HG02840 (cell line): ENCODE results near the gene KCNK7.

Experiments used
- ATAC-seq: cut with Tn5 transposase; IDR thresholded peaks from one replicate; pipeline ENCODE4 v1.9.1; 2021; ENCODE audit warnings: mild to moderate bottlenecking, moderate library complexity, moderate number of reproducible peaks; ENCODE audit not compliant: unreplicated experiment, low FRiP score

Gene KCNK7

DNA sequence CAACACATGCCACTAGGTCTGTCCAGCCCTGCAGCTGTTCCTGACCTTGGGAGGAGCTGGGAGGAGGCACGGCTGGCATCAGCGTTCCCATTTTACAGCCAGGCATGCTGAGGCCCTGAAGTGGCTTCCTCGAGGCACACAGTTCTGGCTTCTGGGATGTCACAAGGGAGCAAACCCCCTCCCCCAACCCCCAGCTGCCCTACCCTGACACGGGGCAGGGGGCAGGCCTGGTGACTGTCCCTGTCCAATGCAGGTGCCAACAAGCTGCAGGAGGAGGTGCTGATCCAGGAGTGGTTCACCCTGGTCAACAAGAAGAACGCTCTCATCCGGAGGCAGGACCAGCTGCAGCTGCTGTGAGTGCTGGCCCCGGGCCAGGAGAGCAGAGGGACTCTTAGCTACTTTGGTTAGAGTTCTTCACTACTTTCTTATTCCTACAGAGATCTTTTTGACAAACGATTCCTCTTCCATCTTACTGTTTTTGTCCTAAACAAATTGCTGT, 5.3 kb downstream of the KCNK7 start:
- no peak for ATAC-seq

DNA sequence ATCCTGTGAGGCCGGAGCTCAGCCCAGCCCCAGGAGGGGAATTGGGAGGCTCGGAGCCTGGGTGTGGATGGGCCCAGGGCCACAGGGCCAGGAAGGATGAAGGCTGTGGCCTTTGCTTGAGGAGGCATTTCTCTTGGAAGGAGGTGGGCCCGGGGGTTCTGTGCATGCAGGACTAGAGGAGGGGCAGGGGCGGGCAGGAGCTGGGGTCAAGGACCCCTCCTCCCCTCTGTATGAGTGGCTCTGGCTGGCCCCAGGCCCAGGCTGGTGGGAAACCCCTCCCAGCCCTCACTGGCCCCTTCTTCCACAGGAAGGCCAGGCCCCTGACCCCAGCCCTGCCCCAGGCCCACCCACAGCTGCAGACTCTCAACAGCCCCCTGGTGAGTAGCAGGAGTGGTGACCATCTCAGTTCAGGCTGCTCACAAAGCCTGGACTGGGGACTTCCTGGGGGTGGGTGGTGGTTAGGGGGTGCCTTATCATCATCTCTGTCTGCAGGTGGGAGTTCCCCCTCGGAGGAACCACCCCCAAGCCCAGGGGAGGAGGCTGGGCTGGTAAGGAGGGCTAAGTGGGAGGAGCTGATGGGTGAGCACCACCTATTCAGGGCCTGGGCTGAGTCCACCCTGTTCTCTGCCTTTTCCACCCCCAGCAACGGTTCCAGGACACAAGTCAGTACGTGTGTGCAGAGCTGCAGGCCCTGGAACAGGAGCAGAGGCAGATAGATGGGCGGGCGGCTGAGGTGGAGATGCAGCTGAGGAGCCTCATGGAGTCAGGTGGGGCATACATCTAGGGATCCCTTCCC, 6.0 kb downstream of the KCNK7 start:
- ATAC-seq: no peak

DNA sequence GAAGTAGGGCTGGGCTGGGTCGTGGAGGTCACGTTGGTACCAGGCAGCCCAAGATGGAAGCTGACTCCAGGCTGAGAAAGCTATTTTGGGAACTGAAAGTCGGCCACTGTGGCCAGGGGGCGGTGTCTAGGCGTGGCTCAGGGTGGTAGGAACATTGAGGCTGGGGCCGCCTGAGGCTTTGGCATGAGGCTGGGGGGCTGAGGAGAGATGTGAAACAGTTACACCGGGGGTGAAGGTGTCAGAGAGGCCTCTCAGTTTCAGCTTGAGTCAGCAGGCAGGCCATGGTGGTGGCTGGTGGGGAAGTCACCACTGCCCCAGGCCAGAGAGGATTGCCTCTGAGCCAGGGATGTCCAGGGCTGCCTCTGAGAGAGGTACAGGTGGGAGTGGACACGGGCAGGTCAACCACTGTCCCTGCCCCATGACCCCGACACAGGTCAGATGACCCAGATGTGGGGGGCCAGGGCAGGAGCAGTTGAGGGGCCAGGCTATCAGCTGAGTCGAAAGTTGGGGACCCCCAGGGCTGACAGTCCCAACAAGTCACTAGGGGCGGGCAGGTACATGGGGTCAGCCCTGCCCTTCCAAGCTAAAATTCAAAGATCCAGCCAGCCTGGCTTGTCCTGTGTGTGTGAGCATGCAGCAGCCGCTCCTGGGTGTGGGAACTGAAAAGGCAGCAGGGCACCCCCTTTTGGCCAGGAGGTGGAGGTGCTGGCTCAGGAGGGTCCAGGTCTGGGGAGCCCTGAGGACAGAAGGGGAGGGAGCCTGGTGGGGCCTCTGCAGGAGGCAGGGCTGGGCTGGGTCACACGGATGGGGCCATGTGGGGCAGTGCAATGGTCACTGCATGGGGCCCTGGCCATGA, 7.2 kb downstream of the KCNK7 start:
- ATAC-seq: peak; percentile 66

DNA sequence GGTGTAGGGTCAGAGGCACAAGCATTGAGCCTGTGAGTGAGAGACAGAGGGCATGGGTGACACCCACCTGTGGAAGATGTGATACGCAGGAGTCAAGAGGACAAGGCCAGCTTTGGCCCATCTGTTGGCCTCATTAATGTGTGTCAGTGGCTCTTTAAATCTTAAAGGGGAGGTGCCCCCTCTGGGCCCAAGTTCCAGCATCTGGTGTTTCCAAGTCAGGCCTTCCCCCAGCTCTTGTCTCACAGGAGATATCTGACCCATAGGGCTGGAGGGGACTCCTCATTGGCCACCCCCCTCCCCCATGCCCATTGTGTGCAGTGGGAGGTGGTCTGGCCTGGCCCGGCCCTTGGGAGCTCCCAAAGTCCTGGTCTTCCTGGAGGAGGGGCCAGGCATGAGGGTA, 8.9 kb downstream of the KCNK7 start:
- ATAC-seq: no peak

DNA sequence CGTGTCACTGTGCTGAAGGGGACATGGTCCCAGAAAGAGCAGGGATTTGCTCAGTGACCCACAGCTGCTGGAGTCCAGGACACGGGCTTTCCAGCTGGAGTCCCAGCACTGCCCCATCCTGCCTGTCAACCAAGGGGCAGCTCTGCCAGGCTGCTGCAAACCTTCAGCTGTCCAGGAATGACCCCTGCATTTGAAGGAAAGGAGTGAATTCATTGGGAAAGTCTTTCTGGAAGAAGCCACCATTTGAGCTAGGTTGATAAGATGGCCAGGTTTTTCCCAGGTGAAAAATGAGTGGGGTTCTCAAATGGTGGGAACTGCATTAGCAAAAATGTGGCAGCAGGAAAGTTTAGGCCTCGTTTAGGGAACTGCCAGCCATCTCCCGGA, 9.4 kb downstream of the KCNK7 start:
- ATAC-seq: no peak

DNA sequence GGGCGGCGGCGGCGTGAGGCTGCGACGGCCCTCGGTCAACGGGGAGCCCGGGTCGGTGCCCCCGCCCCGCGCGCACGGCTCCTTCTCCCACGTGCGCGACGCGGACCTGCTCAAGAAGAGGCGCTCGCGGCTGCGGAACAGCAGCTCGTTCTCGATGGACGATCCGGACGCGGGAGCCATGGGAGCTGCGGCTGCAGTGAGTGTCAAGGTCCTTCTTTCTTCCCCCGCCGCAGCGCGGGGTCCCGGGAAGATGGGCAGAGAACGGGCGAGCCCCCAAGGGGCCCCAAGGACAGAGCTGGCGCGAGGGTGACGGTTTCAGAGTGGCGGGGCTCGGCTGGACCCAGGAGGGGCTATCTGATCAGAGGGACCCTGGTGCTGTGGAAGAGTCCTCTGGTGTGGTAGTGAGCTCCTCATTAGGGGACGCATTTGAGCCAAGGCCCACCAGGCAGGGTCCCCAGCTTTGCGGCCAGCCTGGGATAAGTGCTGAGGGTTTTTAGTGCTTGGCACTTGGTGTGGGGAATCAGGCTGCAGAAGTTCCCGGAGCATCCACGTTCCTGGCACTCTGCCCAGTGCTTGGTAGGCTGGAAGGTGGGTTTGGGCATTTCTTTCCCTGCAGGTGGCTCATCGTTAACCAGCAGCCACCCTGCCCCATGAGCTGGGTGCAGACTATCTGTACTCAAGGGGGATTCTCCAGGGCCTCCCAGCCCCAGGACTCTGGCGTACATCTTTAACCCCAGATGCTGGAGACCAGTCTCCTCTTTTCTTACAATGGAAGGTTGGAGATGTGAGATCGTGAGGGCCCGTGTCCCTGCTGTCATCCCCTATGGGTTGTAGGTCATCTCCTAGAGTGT, 10.0 kb downstream of the KCNK7 start:
- ATAC-seq: no peak

DNA sequence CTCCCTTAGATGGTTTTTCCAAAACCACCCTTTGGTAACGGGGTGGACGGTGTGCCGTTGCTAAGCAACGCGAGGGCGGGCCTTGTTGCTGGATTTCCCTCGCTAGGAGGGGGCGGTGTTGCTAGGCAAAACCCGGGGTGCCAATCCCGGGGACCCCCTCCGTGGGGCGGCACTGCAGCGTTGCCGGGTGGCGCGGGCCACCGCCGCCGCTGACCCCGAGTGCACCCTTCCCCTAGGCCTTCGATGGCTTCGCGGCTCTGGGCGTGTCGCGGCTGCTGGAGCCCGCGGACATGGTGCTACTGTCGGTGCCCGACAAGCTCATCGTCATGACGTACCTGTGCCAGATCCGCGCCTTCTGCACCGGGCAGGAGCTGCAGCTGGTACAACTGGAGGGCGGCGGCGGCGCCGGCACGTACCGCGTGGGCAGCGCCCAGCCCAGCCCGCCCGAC, 10.9 kb downstream of the KCNK7 start:
- ATAC-seq: no peak

DNA sequence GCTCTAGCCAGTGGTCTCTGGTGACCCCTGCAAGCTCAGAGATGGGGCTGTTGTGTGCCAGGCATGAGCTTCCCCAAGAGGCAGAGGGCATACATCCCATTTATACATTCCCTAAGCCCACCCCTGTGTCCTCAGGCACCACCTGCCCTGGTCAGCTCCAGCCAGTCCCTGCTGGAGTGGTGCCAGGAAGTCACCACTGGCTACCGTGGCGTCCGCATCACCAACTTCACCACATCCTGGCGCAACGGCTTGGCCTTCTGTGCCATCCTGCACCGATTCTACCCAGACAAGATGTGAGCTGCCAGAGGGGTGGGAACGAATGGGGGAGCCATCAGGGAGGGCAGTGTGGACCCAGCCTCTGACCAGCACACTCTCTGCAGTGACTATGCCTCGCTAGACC, 11.5 kb downstream of the KCNK7 start:
- no peak for ATAC-seq

DNA sequence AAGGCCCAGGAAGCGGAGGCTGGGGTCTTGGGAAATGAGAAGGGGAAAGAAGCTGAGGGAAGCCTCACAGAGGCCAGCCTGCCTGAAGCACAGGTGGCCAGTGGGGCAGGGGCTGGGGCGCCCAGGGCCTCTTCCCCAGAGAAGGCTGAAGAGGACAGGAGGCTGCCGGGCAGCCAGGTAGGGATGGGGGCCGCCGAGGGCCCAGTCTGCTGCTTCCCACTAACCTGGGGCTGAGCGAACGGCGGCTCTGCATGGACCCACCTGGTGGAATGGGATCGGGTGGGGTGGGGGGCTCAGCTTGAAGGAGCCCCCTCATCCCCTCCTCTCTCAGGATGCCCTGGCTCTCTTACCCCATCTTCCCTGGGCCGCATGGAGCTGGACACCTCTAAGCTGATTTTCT, 12.0 kb downstream of the KCNK7 start:
- no peak for ATAC-seq

DNA sequence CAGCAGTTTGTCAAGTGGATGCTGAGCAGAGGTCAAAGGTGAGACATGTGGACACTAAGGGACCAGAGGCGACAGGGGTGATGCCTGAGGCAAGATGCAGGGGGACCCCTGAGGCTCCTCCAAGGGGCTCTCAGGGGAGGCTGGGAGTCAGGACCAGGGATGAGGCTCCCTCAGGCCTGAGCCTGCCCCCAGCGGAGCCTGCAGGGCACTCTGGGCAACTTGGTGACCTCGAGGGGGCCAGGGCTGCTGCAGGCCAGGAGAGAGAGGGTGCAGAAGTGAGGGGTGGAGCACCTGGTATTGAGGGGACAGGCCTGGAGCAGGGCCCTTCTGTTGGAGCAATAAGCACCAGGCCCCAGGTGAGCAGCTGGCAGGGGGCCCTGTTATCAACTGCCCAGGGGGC, 13.7 kb downstream of the KCNK7 start:
- ATAC-seq: no peak

DNA sequence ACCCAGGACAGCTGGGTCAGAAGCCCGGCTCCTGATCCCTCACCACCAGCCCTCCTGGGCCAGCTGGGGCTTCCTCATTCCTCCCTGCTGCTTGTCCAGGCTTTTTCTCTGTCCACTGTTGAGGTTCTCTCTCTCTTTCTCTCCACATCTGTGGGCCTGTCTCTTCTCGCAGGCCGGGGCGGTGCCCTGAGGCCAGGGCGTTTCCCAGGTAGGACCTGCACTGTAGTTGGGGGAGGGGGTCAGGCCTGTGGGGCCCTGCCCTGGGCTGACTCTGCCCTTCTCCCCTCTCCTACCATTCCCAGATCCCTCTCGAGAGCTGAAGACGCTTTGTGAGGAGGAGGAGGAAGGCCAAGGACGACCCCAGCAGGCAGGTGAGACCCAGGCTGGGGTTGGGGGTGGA, 14.8 kb downstream of the KCNK7 start:
- no peak for ATAC-seq

DNA sequence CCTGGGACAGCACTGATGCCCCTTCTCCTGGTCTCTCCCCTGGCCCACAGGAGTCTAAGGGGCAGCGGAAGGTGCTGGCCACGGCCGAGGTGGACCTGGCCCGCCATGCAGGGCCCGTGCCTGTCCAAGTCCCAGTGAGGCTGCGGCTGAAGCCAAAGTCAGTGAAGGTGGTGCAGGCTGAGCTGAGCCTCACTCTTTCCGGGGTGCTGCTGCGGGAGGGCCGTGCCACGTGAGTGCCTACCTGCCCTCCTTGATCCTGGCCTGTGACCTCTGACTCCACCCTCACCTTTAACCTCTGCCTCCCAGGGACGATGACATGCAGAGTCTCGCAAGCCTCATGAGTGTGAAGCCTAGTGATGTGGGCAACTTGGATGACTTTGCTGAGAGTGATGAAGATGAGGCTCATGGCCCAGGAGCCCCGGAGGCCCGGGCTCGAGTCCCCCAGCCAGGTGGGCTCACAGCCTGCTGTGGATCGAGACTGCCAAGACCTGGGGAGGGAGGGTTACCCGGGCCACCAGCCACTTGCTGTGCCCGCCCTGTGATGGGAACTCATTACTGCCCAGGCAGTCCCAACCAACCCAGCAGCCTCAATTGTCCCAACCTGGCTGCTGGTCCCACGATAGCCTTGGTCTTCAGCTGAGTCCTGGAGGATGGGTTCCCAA, 15.4 kb downstream of the KCNK7 start:
- no peak for ATAC-seq

DNA sequence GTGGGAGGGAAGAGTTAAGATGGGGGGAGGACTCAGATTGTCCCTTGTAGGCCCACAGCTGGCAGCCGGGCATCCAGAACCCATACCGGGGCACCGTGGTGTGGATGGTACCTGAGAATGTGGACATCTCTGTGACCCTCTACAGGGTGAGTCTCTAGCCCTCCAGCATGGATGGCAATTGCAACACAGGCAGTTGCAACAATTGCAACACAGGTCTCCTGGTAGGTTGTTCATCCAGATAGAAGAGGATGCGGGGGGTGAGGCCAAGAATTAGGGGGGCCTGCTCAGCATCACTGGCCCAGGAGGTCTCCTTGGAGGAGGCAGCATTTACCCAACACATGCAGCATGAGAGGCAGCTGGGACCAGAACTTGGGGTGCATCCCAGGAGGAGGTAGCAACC, 16.3 kb downstream of the KCNK7 start:
- no peak for ATAC-seq

DNA sequence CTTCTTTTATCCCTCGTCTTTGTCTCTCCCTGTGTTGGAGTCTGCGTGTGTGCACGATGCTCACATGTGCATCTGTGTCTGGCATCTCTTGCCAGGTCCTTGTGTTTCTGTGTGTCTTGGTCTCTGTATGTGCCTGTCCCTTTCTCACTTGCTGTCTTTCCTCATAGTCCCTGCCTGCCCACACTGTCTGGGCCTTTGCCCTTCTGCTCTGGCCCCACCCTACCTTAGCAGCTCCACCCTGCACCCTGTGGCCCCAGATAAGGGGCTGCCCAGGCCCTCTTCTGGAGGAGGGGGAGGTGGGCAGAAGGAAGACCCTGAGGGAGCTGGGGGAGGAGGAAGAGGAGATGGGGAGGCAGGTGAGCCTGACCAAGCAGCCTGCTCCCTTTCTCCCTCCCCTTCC, 16.9 kb downstream of the KCNK7 start:
- no peak for ATAC-seq

DNA sequence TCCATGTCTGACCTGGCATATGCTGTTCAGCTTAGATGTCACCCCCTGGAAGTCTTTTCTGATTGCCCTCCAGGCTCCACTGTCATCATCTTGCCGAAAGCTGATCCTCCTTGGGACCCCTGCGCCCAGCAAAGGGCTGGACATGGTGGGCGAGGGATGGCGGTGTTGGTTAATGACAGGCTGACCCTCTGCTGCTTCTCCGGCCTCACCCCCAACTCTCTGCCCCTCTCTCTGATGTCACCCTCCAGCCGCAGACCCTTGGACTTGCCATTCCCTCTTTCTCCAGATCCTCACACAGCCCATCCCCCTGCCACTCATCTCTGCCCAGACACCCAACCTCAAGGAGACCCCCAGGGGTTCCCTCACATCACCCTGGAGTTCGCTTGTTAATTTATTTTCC, 17.5 kb downstream of the KCNK7 start:
- no peak for ATAC-seq

DNA sequence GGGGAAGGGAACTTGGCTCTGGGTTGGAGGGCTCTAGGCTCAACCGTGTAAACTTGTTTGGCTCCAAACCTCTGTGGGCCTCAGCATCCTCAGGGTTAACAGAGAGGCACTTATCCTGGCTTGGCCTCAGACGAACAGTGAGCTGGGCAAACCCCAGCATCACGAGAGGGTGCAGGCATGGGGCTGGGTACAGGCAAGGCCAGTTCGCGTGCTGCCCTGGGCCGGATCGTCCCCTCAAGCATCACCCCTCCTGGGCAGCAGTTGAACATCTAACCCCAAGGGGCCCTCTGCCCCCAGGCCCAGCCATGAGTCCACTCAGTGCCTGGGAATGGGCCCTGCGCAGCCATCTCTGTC, 17.9 kb downstream of the KCNK7 start:
- no peak for ATAC-seq

DNA sequence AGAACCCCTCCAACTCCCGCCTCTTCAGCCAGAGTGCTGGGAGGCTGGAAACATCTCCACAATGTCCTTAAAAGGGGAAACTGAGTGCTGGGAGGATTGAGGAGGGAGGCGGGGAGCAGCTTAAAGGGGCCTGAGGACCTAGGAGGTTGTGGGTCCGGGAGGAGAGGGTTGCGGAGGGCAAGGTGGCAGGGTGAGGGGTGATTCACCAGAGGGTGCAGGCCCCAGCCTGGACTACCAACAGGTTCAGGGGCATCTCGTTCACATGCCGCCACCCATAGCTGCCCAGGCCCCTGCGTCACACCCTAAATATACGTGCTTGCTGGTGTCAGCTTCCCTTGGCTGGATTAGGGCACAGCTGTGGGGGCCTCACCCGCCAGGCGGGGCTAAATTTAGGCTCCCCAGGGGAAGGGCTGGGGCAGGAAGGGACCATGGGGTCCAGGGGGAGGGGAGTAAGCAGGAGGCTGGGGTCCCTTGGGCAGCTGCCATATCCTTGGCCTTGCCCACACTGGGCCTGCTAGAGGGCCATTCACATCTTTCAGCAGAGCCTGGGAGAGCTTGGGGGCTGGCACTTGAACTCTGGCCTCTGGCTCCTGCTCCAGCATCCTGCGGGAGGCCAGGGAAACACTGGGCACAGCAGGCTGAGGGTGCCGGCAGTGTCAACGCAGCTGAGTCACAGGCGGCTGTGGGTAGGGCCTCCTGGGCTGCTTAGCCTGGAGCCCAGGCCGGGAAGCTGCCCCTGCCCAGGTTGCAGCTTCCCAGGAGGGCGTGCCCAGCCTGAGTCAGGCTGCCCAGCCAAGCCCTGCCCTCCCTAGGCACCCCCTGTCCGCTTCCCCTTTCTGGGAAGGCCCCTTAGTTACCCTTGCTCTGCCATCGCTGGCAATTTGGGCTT, 18.5 kb downstream of the KCNK7 start:
- ATAC-seq: no peak

DNA sequence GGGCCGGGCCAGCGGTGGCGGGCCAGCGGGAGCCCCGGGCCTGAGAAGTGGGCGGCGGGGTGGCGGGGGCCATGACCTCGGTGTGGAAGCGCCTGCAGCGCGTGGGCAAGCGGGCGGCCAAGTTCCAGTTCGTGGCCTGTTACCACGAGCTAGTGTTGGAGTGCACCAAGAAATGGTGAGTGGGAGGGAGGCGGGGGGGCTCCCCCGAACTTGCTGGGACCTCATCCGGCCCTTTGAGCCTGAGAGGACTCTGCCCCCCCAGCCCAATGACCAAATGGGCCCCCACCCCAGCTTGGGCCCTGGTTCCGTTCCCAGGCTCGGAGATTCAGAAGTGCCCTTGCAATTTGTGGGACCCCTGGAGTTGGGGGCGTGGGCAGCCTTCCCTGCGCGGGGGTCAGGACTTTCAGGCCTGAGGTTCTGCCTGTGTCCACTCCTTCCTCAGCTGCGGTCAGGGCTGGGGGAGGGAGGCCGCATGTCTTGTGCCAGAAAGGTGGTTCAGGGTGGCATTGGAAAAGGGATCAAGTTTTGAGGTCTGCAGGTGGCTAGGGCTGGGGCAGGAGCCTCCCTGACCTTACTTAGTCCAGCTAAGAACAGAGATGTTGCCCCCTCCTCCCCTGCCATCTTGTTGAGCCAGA, 19.3 kb downstream of the KCNK7 start:
- no peak for ATAC-seq
